Spleen (tissue), 11 donors: ENCODE data around the gene CD40. TPM values are rescaled to one million over a fixed set of nuclear protein-coding genes. Genes with fewer than 3 reads are reported as not detected.

Experiments used
- DNase-seq: peaks from one replicate; pipeline ENCODE4 v3.0.0-alpha.2; 2020
- H3K27ac ChIP-seq, 8 donors: fragments of 200-600 bp; sonication (generic) in 7 of 8; 1 replicate in 4 of 8; 2 replicates in 4 of 8; pipeline versions ENCODE4 v1.5.0 to v1.8.0; 2016 to 2021; ENCODE audit warnings: inconsistent platforms in 4 of 8, mild to moderate bottlenecking in 4 of 8, moderate library complexity in 1 of 8
- H3K27me3 ChIP-seq, 7 donors: fragments of 200-600 bp; sonication (generic) in 6 of 7; replicated peaks in 1 of 7; 1 replicate in 4 of 7; 2 replicates in 3 of 7; pipeline versions ENCODE4 v1.5.0 to v1.8.0; 2016 to 2021; ENCODE audit warnings: inconsistent platforms in 3 of 7, mild to moderate bottlenecking in 1 of 7
- H3K36me3 ChIP-seq, 6 donors: fragments of 200-600 bp; sonication (generic) in 5 of 6; 1 replicate in 4 of 6; 2 replicates in 2 of 6; pipeline versions ENCODE4 v1.5.0 to v1.8.0; 2016 to 2021; ENCODE audit warnings: inconsistent platforms in 2 of 6
- H3K4me1 ChIP-seq, 6 donors: fragments of 200-600 bp; sonication (generic) in 5 of 6; 1 replicate in 3 of 6; 2 replicates in 3 of 6; pipeline versions ENCODE4 v1.5.0 to v1.8.0; 2016 to 2021; ENCODE audit warnings: inconsistent platforms in 3 of 6
- H3K4me3 ChIP-seq, 8 donors: fragments of 200-600 bp; sonication (generic) in 7 of 8; 1 replicate in 4 of 8; 2 replicates in 4 of 8; pipeline versions ENCODE4 v1.5.0 to v1.8.0; 2016 to 2021; ENCODE audit warnings: inconsistent platforms in 4 of 8, mild to moderate bottlenecking in 4 of 8, moderate library complexity in 2 of 8
- H3K9me3 ChIP-seq, 8 donors: fragments of 200-600 bp; sonication (generic) in 7 of 8; 1 replicate in 4 of 8; 2 replicates in 4 of 8; pipeline versions ENCODE4 v1.5.0 to v1.8.0; 2016 to 2021; ENCODE audit warnings: inconsistent platforms in 4 of 8
- POLR2A ChIP-seq, 3 donors: fragments of 450-650 bp; IDR thresholded peaks; one replicate each; pipeline ENCODE4 v1.5.1; 2017; ENCODE audit warnings: antibody characterized with exemption in 3 of 3, mild to moderate bottlenecking in 1 of 3
- POLR2AphosphoS5 ChIP-seq, 3 donors: sonication (generic); formaldehyde crosslinking; IDR thresholded peaks; one replicate each; pipeline ENCODE4 v1.5.1; 2017; ENCODE audit warnings: antibody characterized with exemption in 3 of 3
- WGBS, 5 donors: extraction: QIAGEN DNeasy Blood & Tissue Kit in 3 of 5; methylation state at CpG; one replicate each; pipeline versions ENCODE4 v1.1.5 to v1.1.7; 2013 to 2018; 5-methylcytosine and 5-hydroxymethylcytosine counted together
- intact Hi-C: fragments of 100-400 bp; cut with DNase I; formaldehyde crosslinking; loops from one replicate; pipeline ENCODE4 v1.15.0; 2023; ENCODE audit warnings: low total_unique reads
- polyA plus RNA-seq, 3 donors: library from polyadenylated mRNA; stranded (reverse); fragments of 200-250 nt; gene quantifications; one replicate each; pipeline ENCODE4 v1.2.1, GENCODE V29; 2013
- total RNA-seq, 7 donors: library from RNA; depleted of rRNA in 3 of 7; stranded (reverse); fragments of >200 nt in 3 of 7; fragmentation: NEBNext Ultra II Directional in 4 of 7; extraction: Animal tissue kit (Norgen Biotek cat#: 25700) in 4 of 7; gene quantifications; one replicate each; pipeline versions ENCODE4 v1.1.0 to v1.2.1, GENCODE V29; 2016 to 2021
- TF ChIP-seq, protein P1 (sequence below), 11 experiments: fragments of 200-600 bp in 7 of 11; fragments of 450-650 bp in 4 of 11; sonication (generic) in 4 of 11; IDR thresholded peaks in 8 of 11; conservative IDR thresholded peaks in 3 of 11; 1 replicate in 7 of 11; 2 replicates in 4 of 11; pipeline versions ENCODE4 v1.4.0 to v1.8.0; 2016 to 2021; ENCODE audit warnings: antibody characterized with exemption in 11 of 11, inconsistent platforms in 4 of 11, mild to moderate bottlenecking in 1 of 11
- donor health status: healthy with polysubstance abuse.
- donor health status: DM: no; HTN: no; CAD: no; lungs with moderate emphysema.
- donor health status: DM: no; HTN: no; CAD: no.
- donor health status: Bipolar disorder and iron deficiency.
- donor health status: healthy.
- donor health status: DM: no; HTN: no; CAD: no.
- donor health status: DM: yes; HTN: yes; CAD: no.

CD40 gene
- total and polyA plus RNA-seq, 10 donors: 30.7 to 108 (median 52.9) TPM

DNA sequence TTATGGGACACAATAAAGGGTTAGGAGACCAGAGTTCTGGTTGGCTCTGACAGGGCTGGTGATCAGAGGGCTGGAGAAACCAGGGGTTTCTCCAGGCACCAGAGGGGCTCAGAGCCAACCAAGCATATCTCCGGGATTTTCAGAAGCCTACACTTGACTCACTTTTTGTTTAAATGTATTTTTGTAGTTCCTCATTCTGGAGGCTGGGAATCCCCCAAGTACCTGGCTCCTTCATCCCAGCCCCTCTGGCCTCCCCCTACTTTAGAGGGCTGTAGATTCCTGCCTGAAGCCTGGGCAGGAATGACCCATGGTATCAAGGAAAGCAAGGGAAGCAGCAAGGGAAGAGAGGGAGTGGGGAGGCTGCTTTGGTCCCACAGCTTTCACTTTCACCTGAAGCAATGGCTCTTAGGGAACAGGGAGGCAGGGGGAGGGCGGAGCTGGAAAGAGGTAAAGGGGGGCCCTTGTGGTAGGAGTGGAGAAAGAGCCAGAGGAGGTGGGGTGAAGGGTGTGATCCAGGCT, 973 bp downstream of the CD40 start:
- peaks cover 0 to 28% (median 24%) of the 10 kb centered on the region in 6 donors for H3K36me3 ChIP-seq
- 35 to 47% (median 42%) methylated on average over 2 of the region's 2 CpGs for WGBS, 5 donors
- no peak for DNase-seq
- peaks cover 28 to 72% (median 53%) of the 10 kb centered on the region in 6 donors for H3K4me1 ChIP-seq
- TF ChIP-seq POLR2AphosphoS5 (IDR thresholded peaks at IDR 0.05) (no peak), POLR2A (IDR thresholded peaks at IDR 0.05) (no peak)
- TF ChIP-seq, protein P1, sequence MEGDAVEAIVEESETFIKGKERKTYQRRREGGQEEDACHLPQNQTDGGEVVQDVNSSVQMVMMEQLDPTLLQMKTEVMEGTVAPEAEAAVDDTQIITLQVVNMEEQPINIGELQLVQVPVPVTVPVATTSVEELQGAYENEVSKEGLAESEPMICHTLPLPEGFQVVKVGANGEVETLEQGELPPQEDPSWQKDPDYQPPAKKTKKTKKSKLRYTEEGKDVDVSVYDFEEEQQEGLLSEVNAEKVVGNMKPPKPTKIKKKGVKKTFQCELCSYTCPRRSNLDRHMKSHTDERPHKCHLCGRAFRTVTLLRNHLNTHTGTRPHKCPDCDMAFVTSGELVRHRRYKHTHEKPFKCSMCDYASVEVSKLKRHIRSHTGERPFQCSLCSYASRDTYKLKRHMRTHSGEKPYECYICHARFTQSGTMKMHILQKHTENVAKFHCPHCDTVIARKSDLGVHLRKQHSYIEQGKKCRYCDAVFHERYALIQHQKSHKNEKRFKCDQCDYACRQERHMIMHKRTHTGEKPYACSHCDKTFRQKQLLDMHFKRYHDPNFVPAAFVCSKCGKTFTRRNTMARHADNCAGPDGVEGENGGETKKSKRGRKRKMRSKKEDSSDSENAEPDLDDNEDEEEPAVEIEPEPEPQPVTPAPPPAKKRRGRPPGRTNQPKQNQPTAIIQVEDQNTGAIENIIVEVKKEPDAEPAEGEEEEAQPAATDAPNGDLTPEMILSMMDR (IDR thresholded peaks at IDR 0.05 in 8 of 11, conservative IDR thresholded peaks at IDR 0.05 in 3 of 11): no peak
- intact Hi-C loops: no loop called here
- H3K27me3 ChIP-seq: no peaks in the 10 kb centered on the region
- H3K9me3 ChIP-seq: no peaks in the 10 kb centered on the region
- H3K4me3 ChIP-seq: peak overlapping the region; percentile 56 to 90 (median 58)
- H3K27ac ChIP-seq: peak overlapping the region; percentile 22 to 93 (median 86)

GRCh38 chr20:46119547-46119946, 1.4 kb downstream of the CD40 start:
- Histone ChIP-seq H3K27me3 (no peaks in the 10 kb centered on the region), H3K9me3 (no peaks in the 10 kb centered on the region), H3K4me1 (peaks cover 28 to 72% (median 53%) of the 10 kb centered on the region in 6 donors), H3K4me3 (peak overlapping the region; percentile 24 to 90 (median 58)), H3K27ac (peak overlapping the region in 7 of 8 donors; percentile 81 to 93 (median 87)), H3K36me3 (peaks cover 0 to 33% (median 27%) of the 10 kb centered on the region in 6 donors)
- 63 to 88% (median 70%) methylated on average over 2 of the region's 2 CpGs for WGBS, 5 donors
- DNase-seq: no peak
- TF ChIP-seq POLR2A (IDR thresholded peaks at IDR 0.05): no peak
- TF ChIP-seq, protein P1 (IDR thresholded peaks at IDR 0.05 in 8 of 11, conservative IDR thresholded peaks at IDR 0.05 in 3 of 11): no peak
- intact Hi-C loops: no loop called here

- Histone ChIP-seq H3K4me1 (peaks cover 28 to 72% (median 53%) of the 10 kb centered on the region in 6 donors), H3K27me3 (no peaks in the 10 kb centered on the region), H3K36me3 (peaks cover 0 to 38% (median 29%) of the 10 kb centered on the region in 6 donors), H3K9me3 (no peaks in the 10 kb centered on the region), H3K4me3 (peak overlapping the region in 7 of 8 donors; percentile 56 to 90 (median 59)), H3K27ac (peak overlapping the region in 5 of 8 donors; percentile 86 to 93 (median 88))
- TF ChIP-seq, protein P1 (IDR thresholded peaks at IDR 0.05 in 8 of 11, conservative IDR thresholded peaks at IDR 0.05 in 3 of 11): no peak
- TF ChIP-seq POLR2A (IDR thresholded peaks at IDR 0.05): no peak
- TF ChIP-seq POLR2AphosphoS5 (IDR thresholded peaks at IDR 0.05): no peak
- no peak for DNase-seq
- intact Hi-C loops: no loop called here
- WGBS, 5 donors: 72 to 93% (median 82%) methylated on average over 2 of the region's 2 CpGs
Measured at GRCh38 chr20:46120136-46120535, 2.0 kb downstream of the CD40 start.

DNA sequence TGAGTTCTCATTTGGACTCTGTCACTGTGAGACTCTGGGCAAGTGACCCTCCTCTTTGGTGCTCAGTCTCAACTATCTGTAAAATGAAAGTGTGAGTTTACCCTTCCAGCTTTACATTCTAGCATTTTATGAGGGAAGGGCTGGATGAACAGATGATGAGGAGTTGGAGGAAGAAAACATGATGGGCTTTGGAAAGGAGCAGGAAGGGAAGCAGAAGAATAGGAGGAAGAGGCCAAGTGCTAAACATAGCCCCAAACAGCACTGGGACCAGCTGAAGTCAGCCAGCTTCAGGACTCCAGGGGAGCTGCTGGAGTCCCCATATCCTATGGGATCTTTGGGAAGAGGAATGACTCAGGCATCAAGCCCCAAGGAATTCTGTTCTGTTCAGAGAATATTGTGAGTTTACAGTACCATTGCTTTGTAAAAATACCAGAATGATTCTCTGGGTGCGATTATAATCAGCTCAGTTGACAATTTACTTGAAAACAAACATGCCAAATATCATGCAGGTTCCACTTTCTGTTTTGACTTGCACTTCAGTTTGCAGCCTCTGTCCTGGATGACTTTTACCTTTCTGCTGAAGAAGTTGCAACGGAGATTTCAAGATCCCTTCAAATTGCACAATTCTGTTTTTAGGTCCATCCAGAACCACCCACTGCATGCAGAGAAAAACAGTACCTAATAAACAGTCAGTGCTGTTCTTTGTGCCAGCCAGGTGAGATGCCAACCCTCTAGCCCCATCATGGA, 3.2 kb downstream of the CD40 start:
- H3K4me1 ChIP-seq: peaks cover 28 to 72% (median 53%) of the 10 kb centered on the region in 6 donors
- H3K9me3 ChIP-seq: no peaks in the 10 kb centered on the region
- DNase-seq: no peak
- intact Hi-C loops: no loop called here
- H3K27ac ChIP-seq: peak overlapping the region in 5 of 8 donors; percentile 15 to 93 (median 50)
- no peaks in the 10 kb centered on the region for H3K27me3 ChIP-seq
- TF ChIP-seq POLR2A (IDR thresholded peaks at IDR 0.05): no peak
- no peak for TF ChIP-seq POLR2AphosphoS5 (IDR thresholded peaks at IDR 0.05)
- TF ChIP-seq, protein P1 (IDR thresholded peaks at IDR 0.05 in 8 of 11, conservative IDR thresholded peaks at IDR 0.05 in 3 of 11): no peak
- WGBS, 5 donors: 52 to 80% (median 54%) methylated on average over 2 of the region's 2 CpGs
- peaks cover 0 to 51% (median 41%) of the 10 kb centered on the region in 6 donors for H3K36me3 ChIP-seq
- H3K4me3 ChIP-seq: peak overlapping the region in 5 of 8 donors; percentile 4 to 90 (median 61)
